AG09319 (cell line): Measurements from ENCODE around the gene CCDC33.

Experiments
- DNase-seq: peaks from one replicate; pipeline ENCODE4 v3.0.0-alpha.2; 2010; ENCODE audit warnings: low read depth; ENCODE audit errors: extremely low read depth
- CTCF ChIP-seq: IDR thresholded peaks from 2 replicates; pipeline ENCODE4 v1.5.1; 2011; ENCODE audit warnings: low read depth, mild to moderate bottlenecking, inconsistent platforms, low read length, moderate library complexity

Gene CCDC33

GRCh38 chr15:74259292-74259648 lies 23.1 kb downstream of the CCDC33 start:
- DNase-seq: no peak
- no peak for TF ChIP-seq CTCF

- DNase-seq: no peak
- no peak for TF ChIP-seq CTCF
These were observed 23.9 kb downstream of the CCDC33 start for GRCh38 chr15:74259821-74260607.

GRCh38 chr15:74261041-74261440 lies 24.9 kb downstream of the CCDC33 start:
- DNase-seq: no peak
- no peak for TF ChIP-seq CTCF

- no peak for DNase-seq
- no peak for TF ChIP-seq CTCF
These were observed 25.6 kb downstream of the CCDC33 start for GRCh38 chr15:74261685-74262084.

DNA sequence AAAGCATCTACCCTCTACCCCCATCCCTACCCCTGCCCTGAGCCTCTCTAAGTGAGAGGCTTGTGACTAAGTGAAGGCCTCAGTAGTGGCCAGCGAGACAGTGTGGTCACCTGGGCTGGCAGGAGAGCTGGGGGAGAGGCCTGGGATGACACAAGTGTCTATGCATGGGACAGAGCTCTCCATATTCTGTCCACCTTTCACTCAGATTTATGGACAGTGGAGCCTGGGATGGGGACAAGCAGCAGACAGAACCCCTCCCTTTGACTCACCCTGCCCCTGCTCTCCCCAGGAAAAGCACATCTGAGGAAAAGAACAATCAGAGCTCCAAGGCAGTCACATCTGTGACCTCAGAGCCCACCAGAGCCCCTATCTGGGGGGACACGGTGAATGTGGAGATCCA lies 26.0 kb downstream of the CCDC33 start:
- no peak for DNase-seq
- no peak for TF ChIP-seq CTCF

- no peak for TF ChIP-seq CTCF
- DNase-seq: no peak
These were observed 26.5 kb downstream of the CCDC33 start for GRCh38 chr15:74262625-74263024.

- no peak for TF ChIP-seq CTCF
- no peak for DNase-seq
These were observed 27.3 kb downstream of the CCDC33 start for GRCh38 chr15:74263466-74263865.
